Right renal pelvis (tissue), 4 donors: ENCODE results near the gene KRT71. TPM values are rescaled to one million over a fixed set of nuclear protein-coding genes. Genes with fewer than 3 reads are reported as not detected.

ENCODE experiments used
- DNase-seq, 4 donors: peaks; one replicate each; pipeline ENCODE4 v3.0.0-alpha.2; 2013; ENCODE audit warnings: low read depth in 4 of 4, low spot score in 3 of 4, missing footprints in 1 of 4
- polyA plus RNA-seq, 4 donors: library from polyadenylated mRNA; unstranded; fragments of 120-200 nt; gene quantifications; one replicate each; pipeline ENCODE4 v1.2.1, GENCODE V29; 2013; ENCODE audit not compliant: insufficient read length in 4 of 4

Gene KRT71
- polyA plus RNA-seq, 4 donors, result not detected

- DNase-seq, result no peak
Measured at GRCh38 chr12:52524241-52524897, 28.6 kb downstream of the KRT71 start.

DNA sequence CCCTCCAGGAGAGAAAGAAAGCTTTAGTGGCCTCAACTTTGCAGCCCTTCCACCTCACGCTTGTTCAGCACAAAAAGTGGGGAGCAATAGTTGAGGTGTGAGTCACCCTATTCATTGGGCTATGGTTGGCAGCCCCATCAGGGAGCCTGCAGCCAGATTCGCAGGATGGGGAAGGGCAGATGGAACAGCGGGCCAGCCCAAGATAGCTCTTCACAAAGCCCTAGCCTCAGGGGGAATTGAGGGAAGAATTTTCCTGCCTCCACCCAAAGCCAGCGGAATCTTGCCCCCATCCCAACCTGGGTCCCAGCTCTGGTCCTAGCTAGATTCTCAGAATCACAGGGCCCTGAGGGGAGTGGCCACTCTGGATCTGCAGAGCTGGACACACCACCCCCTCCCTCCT, 29.1 kb downstream of the KRT71 start:
- no peak for DNase-seq

DNA sequence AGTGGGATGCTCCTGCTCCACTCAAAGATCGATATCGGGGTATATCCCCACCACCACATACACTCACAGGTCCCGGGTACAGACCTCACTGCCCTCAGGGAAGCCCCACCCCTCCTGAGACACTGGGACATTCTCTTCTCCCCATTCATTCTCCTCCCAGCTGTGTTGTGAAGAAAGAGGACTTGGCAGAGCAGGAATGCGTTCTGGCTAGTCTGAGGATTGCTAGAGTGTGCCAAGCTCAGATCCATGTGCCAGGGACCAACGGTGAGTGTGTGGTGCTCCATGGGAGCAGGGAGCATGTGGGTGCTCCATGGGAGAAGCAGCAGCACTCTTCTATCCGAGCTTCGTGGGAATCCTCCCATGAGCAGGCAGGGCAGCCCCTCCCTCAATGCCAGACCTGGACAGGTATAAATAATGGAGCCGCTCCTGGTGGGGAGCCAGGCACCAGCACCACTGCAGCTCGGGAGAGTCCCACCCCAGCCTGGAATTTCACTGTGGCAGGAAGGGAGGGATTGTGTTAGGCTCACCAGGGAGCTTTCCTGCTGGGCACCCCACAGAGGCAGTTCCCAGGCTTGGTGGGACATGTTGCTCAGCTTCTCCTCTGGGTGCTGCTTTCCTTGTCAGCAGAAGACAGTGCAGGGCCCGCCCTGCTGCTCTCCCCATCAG, 30.5 kb downstream of the KRT71 start:
- no peak for DNase-seq

GRCh38 chr12:52521568-52522266, 31.2 kb downstream of the KRT71 start:
- no peak for DNase-seq

- DNase-seq, result no peak
Measured at GRCh38 chr12:52521175-52521567, 31.8 kb downstream of the KRT71 start.

DNA sequence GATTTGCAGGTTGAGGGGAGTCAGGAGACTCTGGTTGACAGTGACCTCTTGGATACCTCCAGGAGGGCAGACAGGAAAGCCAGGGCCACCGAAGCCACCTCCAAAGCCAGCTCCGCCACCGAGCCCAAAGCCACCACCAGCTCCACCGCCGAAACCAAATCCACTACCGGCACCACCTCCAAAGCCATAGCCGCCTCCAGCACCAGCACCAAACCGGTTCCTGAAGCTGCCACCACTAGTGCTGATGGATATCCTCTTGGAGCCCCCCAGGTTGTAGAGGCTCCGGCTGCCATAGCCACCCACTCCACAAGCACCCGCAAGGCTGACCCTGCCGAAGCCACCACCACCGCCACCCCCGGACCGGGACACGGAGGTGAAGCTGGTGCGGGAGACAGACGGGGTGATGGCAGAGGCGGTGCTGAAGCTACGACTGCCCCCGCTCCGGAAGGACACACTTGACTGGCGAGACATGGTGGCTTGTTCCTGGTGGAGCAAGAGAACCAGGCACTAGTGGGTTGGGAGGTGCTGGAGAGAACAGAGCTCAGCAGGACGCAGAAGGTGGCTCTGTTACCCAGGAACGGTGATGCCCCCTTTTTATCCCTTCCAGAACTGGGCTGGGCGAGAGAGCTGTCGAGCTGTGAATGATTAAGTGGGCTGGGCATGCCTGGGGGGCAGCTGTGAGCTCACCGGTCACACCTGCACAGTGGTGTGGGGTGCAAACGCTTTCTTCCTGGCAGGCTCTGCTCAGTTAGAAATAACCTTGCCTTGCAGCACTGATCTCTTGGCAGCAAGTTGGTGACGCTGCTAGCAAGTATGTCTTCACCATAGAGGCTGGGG, 32.9 kb downstream of the KRT71 start, which contains the start of gene KRT5:
TSS of gene KRT5 (minus strand) at position 569 of the 837 bp plus-strand sequence. CDS start at position 471, 98 bp downstream.
- no peak for DNase-seq

GRCh38 chr12:52519387-52519703, 33.6 kb downstream of the KRT71 start:
- DNase-seq, result no peak

GRCh38 chr12:52518574-52519386, 34.2 kb downstream of the KRT71 start:
- no peak for DNase-seq

DNA sequence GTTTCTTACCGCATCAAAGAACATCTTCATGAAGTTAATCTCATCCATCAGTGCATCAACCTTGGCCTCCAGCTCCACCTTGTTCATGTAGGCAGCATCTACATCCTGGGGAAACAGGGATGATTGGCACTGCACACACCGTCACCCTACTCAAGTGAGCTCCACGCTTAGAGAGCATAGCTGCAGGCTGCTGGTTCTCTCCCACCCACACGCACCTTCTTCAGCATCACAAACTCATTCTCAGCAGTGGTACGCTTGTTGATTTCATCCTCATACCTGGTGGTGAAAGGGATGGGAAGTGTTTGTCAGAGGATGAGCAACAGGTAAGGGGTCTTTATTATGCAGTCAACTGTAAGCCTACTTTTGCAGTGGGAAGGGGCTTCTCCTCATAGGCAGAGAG, 35.1 kb downstream of the KRT71 start:
- DNase-seq, result no peak

- no peak for DNase-seq
Measured at GRCh38 chr12:52517005-52517835, 35.7 kb downstream of the KRT71 start.

- no peak for DNase-seq
Measured at GRCh38 chr12:52515927-52516831, 36.8 kb downstream of the KRT71 start.

- no peak for DNase-seq
Measured at GRCh38 chr12:52515319-52515646, 37.7 kb downstream of the KRT71 start.

GRCh38 chr12:52514471-52515318, 38.2 kb downstream of the KRT71 start:
- DNase-seq, result no peak

DNA sequence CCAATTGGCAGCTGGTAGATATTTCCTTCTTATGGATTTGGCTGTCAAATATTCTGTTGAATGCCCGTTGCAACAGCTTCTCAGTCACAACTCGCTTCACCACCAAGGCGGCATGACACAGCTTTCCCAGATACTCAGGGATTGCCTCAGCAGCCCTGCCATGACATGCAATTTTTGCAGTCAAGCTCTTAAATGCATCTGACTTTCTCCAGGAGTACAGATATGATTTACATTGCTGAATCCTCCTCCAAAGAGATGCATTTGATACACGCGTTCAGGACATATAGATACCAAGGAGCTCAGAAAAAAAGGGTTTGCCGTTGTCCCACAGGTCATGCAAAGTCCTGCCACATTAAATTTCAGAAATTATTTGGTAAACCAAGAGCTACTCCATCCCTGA, 39.2 kb downstream of the KRT71 start:
- DNase-seq, result no peak

DNA sequence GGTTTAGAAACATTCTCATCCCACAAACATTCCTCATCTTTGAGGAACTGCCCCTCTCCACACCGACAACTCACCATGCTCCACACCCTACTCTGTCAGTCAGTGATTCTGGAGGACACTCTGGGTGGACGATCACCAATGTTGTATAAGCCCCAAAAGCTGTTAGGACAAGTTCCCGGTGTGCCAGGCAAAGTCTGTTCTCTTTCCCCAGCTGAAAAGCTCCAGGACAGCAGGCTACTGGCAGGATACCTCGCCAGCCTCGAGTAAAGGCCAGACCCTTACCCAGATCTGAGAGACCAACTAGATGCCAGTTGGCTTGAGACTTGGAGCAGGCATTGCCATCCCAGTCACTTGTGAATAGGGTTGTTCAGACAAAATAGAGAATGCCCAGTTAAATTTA, 44.7 kb downstream of the KRT71 start:
- DNase-seq, result no peak

GRCh38 chr12:52506858-52507715, 45.9 kb downstream of the KRT71 start:
- peak in 1 of 4 donors; percentile 5 for DNase-seq

DNA sequence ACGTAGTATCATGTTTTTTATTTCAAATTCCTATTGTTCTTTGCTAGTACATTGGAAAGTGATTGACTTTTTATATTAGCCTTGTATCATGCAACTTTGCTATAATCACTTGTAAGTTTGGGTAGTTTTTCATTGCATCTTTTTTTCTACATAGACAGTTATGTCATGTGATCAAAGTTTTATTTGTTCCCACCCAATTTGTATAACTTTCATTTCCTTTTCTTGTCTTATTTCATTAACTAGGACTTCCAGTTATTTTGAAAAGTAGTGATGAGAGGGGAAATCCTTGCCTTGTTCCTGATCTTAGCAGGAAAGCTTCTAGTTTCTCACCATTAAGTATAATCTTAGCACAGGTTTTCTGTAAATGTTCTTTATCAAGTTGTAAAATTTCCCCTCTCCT, 50.1 kb downstream of the KRT71 start:
- no peak for DNase-seq
